Smooth muscle cell (in vitro differentiated cells): ENCODE data around the gene CALY. TPM values are rescaled to one million over a fixed set of nuclear protein-coding genes. Genes with fewer than 3 reads are reported as not detected.

Experiments used
- DNase-seq: peaks from one replicate; lab custom pipeline; 2025; ENCODE audit not compliant: unreplicated experiment; lab: John Stamatoyannopoulos, UW
- H2AFZ ChIP-seq: fragments of 200-600 bp; sonication (generic); 2 replicates; pipeline ENCODE4 v1.6.0; 2016; ENCODE audit warnings: antibody characterized with exemption, low read depth, mild to moderate bottlenecking
- H3F3A ChIP-seq: fragments of 200-600 bp; sonication (generic); 2 replicates; pipeline ENCODE4 v1.6.0; 2017; ENCODE audit warnings: antibody characterized with exemption, low read depth
- H3K27ac ChIP-seq: fragments of 200-600 bp; sonication (generic); 2 replicates; pipeline ENCODE4 v1.5.1; 2016; ENCODE audit warnings: low read depth, mild to moderate bottlenecking
- H3K27me3 ChIP-seq: fragments of 200-600 bp; sonication (generic); 2 replicates; pipeline ENCODE4 v1.6.1; 2016; ENCODE audit warnings: low read depth, mild to moderate bottlenecking
- H3K36me3 ChIP-seq: fragments of 200-600 bp; sonication (generic); 2 replicates; pipeline ENCODE4 v1.5.1; 2016; ENCODE audit warnings: low read depth
- H3K4me1 ChIP-seq: fragments of 200-600 bp; sonication (generic); 2 replicates; pipeline ENCODE4 v1.5.1; 2016; ENCODE audit warnings: low read depth
- H3K4me2 ChIP-seq: fragments of 200-600 bp; sonication (generic); 2 replicates; pipeline ENCODE4 v1.6.0; 2016; ENCODE audit warnings: mild to moderate bottlenecking
- H3K4me3 ChIP-seq: fragments of 200-600 bp; sonication (generic); 2 replicates; pipeline ENCODE4 v1.5.1; 2016; ENCODE audit warnings: mild to moderate bottlenecking
- H3K79me2 ChIP-seq: fragments of 200-600 bp; sonication (generic); 2 replicates; pipeline ENCODE4 v1.6.0; 2016; ENCODE audit warnings: low read depth, mild to moderate bottlenecking
- H3K9ac ChIP-seq: fragments of 200-600 bp; sonication (generic); 2 replicates; pipeline ENCODE4 v1.6.0; 2016; ENCODE audit warnings: low read depth
- H3K9me3 ChIP-seq: fragments of 200-600 bp; sonication (generic); replicated peaks from 2 replicates; pipeline ENCODE4 v1.5.1; 2016; ENCODE audit warnings: low read depth
- H4K20me1 ChIP-seq: fragments of 200-600 bp; sonication (generic); 2 replicates; pipeline ENCODE4 v1.6.0; 2016; ENCODE audit warnings: low read depth
- WGBS: methylation state at CpG from one replicate; pipeline ENCODE4 v1.1.7; 2016; ENCODE audit warnings: low lambda C conversion rate; 5-methylcytosine and 5-hydroxymethylcytosine counted together
- polyA plus RNA-seq: library from polyadenylated mRNA; unstranded; fragments of >200 nt; fragmentation: Nextera tagmentation; extraction: Ambion mirVana; gene quantifications from 2 replicates; pipeline ENCODE4 v1.2.1, GENCODE V29; 2016
- total RNA-seq: library from RNA; depleted of rRNA; stranded (reverse); fragments of >200 nt; gene quantifications from 2 replicates; pipeline ENCODE4 v1.2.3, GENCODE V29; 2014
- TF ChIP-seq, protein P1 (sequence below): fragments of 200-600 bp; sonication (generic); IDR thresholded peaks from 2 replicates; pipeline ENCODE4 v1.5.1; 2017; ENCODE audit warnings: borderline replicate concordance, mild to moderate bottlenecking, antibody characterized with exemption; ENCODE audit not compliant: insufficient read depth, poor library complexity, severe bottlenecking

CALY gene
- total and polyA plus RNA-seq, 2 experiments from 2014 or later: 2.4 to 10.1 TPM

DNA sequence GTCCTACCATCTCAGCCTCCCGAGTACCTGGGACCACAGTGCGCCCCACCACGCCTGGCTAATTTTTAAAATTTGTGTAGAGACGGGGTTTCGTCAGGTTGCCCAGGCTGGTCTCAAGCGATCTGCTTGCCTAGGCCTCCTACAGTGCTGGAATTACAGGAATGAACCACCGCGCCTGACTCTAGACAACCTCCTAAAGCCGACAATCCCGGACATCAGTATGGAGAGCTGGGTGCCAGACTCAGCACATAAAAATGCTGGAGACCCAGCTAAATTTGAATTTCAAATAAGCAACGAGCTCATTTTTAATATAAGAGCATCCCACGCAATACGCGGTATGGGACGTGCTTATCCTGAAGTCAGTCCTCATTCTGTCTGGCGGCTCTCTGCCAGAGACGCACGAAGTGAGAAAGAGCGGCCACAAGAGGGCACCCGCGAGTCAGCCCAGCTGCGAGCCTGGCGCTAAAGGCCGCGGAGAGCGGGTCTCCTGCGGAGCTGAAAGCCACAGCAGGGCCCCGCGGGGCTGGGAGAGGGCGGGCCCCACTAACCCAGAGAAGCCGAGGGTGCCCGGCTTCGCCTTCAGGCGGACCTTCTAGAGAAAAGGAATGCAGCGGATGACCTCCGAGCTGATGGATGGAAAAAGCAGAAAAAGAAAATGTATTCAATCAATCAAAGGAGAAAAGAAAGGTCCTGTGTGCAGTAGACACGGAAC, 7.0 kb downstream of the CALY start:
- H3K9me3 ChIP-seq: no peaks in the 10 kb centered on the region
- peaks cover 64% of the 10 kb centered on the region for H3K27me3 ChIP-seq
- 9% methylated on average over 37 of the region's 37 CpGs for WGBS
- no peaks in the 10 kb centered on the region for H3K79me2 ChIP-seq
- H2AFZ ChIP-seq: no peak overlapping the region
- no peak overlapping the region for H3K9ac ChIP-seq
- H3K4me2 ChIP-seq: peak overlapping the region; percentile 85
- H3K4me1 ChIP-seq: peaks cover 12% of the 10 kb centered on the region
- H3K4me3 ChIP-seq: peak overlapping the region; percentile 39
- H3F3A ChIP-seq: no peaks in the 10 kb centered on the region
- H3K36me3 ChIP-seq: no peaks in the 10 kb centered on the region
- peak; percentile 64 for DNase-seq
- H4K20me1 ChIP-seq: no peaks in the 10 kb centered on the region
- TF ChIP-seq, protein P1, sequence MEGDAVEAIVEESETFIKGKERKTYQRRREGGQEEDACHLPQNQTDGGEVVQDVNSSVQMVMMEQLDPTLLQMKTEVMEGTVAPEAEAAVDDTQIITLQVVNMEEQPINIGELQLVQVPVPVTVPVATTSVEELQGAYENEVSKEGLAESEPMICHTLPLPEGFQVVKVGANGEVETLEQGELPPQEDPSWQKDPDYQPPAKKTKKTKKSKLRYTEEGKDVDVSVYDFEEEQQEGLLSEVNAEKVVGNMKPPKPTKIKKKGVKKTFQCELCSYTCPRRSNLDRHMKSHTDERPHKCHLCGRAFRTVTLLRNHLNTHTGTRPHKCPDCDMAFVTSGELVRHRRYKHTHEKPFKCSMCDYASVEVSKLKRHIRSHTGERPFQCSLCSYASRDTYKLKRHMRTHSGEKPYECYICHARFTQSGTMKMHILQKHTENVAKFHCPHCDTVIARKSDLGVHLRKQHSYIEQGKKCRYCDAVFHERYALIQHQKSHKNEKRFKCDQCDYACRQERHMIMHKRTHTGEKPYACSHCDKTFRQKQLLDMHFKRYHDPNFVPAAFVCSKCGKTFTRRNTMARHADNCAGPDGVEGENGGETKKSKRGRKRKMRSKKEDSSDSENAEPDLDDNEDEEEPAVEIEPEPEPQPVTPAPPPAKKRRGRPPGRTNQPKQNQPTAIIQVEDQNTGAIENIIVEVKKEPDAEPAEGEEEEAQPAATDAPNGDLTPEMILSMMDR: peak; percentile 96
- H3K27ac ChIP-seq: no peak overlapping the region

DNA sequence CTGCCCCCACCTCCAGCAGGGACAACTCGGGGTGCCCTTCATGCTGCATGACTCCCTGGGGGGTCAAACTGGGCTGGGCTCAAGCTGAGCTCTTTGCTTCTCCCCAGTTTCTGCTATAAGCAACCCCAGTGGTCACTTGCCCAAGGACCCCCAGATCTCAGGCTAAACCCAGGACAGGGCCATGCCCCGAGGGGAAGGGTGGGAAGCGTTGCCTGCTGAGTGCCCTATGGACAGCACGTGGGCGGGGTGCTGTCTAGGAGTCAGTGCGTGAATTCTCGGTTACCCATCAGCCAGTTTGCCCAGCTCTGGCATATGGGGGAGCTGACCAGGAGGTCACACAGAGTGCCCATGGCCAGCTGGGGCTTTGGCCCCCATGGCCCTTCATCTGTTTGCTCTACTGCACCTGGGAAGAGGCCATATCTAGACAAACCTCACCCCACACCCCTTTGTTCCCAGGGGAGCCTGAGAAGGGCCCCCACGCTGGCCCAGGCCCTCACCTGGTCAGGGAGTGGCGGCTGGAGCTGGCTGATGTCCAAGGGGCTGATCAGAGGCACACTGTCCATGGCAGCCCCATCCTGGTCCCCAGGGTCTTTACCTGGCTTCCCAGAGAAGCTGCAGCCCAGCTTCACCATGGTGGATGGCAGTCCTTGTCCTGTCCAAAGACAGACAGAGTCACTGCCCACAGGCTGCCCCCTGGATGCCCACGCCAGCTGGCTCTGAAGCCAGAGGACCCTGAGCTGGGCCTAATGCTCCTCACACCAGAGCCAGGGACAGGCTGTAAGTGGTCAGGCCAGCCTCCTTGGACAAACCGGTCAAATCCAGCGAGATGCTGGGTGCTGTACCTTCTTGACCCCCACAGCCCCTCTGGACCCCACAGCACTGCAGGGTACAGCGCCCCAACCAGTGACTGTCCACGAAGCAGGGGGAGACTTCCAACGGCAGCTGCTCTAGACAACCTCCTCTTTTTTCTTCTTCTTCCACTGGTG, 8.0 kb downstream of the CALY start:
- TF ChIP-seq, protein P1: no peak
- WGBS: 89% methylated on average over 15 of the region's 15 CpGs
- Histone ChIP-seq H3K9ac (no peak overlapping the region), H3K27me3 (peaks cover 60% of the 10 kb centered on the region), H3K4me2 (no peak overlapping the region), H3K4me1 (peaks cover 12% of the 10 kb centered on the region), H3K27ac (no peak overlapping the region), H2AFZ (no peak overlapping the region), H4K20me1 (no peaks in the 10 kb centered on the region), H3K4me3 (no peak overlapping the region), H3K9me3 (no peaks in the 10 kb centered on the region), H3F3A (no peaks in the 10 kb centered on the region), H3K79me2 (no peaks in the 10 kb centered on the region), H3K36me3 (no peaks in the 10 kb centered on the region)
- no peak for DNase-seq

DNA sequence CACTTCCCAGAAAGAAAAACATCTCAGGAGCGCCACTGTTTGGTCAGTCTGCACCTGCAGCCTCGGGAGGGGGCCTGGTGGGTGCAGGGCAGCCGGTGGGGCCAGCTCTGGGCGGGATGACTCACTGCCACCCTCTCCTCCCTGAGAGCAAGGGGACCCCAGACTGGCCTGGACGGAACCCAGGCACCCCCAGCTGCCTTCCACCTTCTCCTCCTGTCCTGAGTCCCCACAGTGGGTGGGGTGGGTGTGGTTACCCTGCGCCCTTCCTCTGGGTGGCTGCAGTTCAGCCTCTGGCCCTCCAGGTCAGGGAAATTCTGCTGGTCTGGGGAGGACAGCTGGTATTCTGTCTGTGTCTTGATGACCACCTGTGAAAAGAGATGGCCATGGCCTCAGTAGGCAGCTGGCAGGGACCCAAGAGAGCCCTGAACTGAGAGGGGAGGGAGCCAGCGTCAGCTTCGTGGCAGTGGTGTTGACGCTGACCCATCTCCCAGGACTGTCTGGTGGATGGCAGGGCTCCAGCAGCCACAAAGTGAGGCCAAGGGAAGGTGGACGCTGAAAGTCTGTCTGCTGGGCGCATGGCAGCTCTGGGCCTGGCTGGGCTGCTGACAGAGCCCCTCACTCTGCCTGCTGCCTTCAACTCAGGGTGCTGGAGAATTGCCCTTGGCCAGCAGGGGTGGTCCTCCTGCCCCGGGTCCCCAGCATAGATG, 8.9 kb downstream of the CALY start:
- Histone ChIP-seq H3K27me3 (peaks cover 54% of the 10 kb centered on the region), H3F3A (no peaks in the 10 kb centered on the region), H3K4me3 (no peak overlapping the region), H4K20me1 (no peaks in the 10 kb centered on the region), H3K36me3 (no peaks in the 10 kb centered on the region), H3K9me3 (no peaks in the 10 kb centered on the region), H3K27ac (no peak overlapping the region), H2AFZ (no peak overlapping the region), H3K79me2 (no peaks in the 10 kb centered on the region), H3K4me1 (peaks cover 12% of the 10 kb centered on the region), H3K4me2 (no peak overlapping the region), H3K9ac (no peak overlapping the region)
- TF ChIP-seq, protein P1: no peak
- DNase-seq: no peak
- 69% methylated on average over 12 of the region's 12 CpGs for WGBS
